HepG2 (cell line): ENCODE measurements around the gene HNRNPA0. TPM values are rescaled to one million over a fixed set of nuclear protein-coding genes. Genes with fewer than 3 reads are reported as not detected.
A peak's percentile ranks its signal among the peaks of the same experiment; 100 is the strongest.

Source experiments
- CENPX ChIP-seq: sonication (generic); formaldehyde crosslinking; IDR thresholded peaks from 2 replicates; pipeline ENCODE4 v1.9.0; 2021; ENCODE audit warnings: mild to moderate bottlenecking, missing genetic modification reagents, moderate library complexity
- CREBL2 ChIP-seq: sonication (generic); formaldehyde crosslinking; IDR thresholded peaks from 2 replicates; pipeline ENCODE4 v1.8.1; 2023; ENCODE audit warnings: missing genetic modification reagents, mild to moderate bottlenecking, borderline replicate concordance
- CTCF ChIP-seq: sonication (generic); formaldehyde crosslinking; IDR thresholded peaks from 2 replicates; pipeline ENCODE4 v1.5.0; 2020; ENCODE audit warnings: mild to moderate bottlenecking, missing genetic modification reagents, moderate library complexity
- MIER2 ChIP-seq: IDR thresholded peaks from 2 replicates; pipeline ENCODE4 v1.6.1; 2016; ENCODE audit warnings: missing biosample characterization, missing genetic modification reagents
- MNT ChIP-seq: fragments of 450-650 bp; IDR thresholded peaks from 2 replicates; pipeline ENCODE4 v1.6.1; 2016
- PITX1 ChIP-seq: sonication (generic); formaldehyde crosslinking; IDR thresholded peaks from 2 replicates; pipeline ENCODE4 v1.5.1; 2020; ENCODE audit warnings: mild to moderate bottlenecking, missing genetic modification reagents
- PRPF4 ChIP-seq: fragments of 200-400 bp; formaldehyde crosslinking; IDR thresholded peaks from 2 replicates; pipeline ENCODE4 v1.6.1; 2016; ENCODE audit warnings: low read length, low read depth; ENCODE audit not compliant: poor library complexity, severe bottlenecking
- SNAI1 ChIP-seq: sonication (generic); formaldehyde crosslinking; IDR thresholded peaks from 2 replicates; pipeline ENCODE4 v1.5.0; 2020; ENCODE audit warnings: mild to moderate bottlenecking, missing genetic modification reagents, borderline replicate concordance
- SP2 ChIP-seq: sonication (generic); formaldehyde crosslinking; IDR thresholded peaks from 2 replicates; pipeline ENCODE4 v1.5.1; 2020; ENCODE audit warnings: mild to moderate bottlenecking, missing genetic modification reagents
- SRY ChIP-seq: sonication (generic); formaldehyde crosslinking; IDR thresholded peaks from 2 replicates; pipeline ENCODE4 v1.8.0; 2022; ENCODE audit warnings: mild to moderate bottlenecking, missing genetic modification reagents
- TBL1XR1 ChIP-seq: fragments of 150-350 bp; IDR thresholded peaks from 2 replicates; pipeline ENCODE4 v1.6.1; 2014; ENCODE audit warnings: borderline replicate concordance, low read length; ENCODE audit not compliant: partially characterized antibody
- TCF7 ChIP-seq: sonication (generic); IDR thresholded peaks from 2 replicates; pipeline ENCODE4 v1.6.1; 2016; ENCODE audit warnings: antibody characterized with exemption, low read depth
- ZEB1 ChIP-seq: IDR thresholded peaks from 2 replicates; pipeline ENCODE4 v1.6.1; 2012; ENCODE audit warnings: mild to moderate bottlenecking, low read depth, inconsistent platforms; ENCODE audit not compliant: insufficient replicate concordance
- ZFP36L2 ChIP-seq: sonication (generic); formaldehyde crosslinking; IDR thresholded peaks from 2 replicates; pipeline ENCODE4 v1.4.0; 2020; ENCODE audit warnings: missing genetic modification reagents
- ZFP62 ChIP-seq: sonication (generic); formaldehyde crosslinking; IDR thresholded peaks from 2 replicates; pipeline ENCODE4 v1.4.0; 2020; ENCODE audit warnings: missing genetic modification reagents
- ZNF180 ChIP-seq: sonication (generic); formaldehyde crosslinking; IDR thresholded peaks from 2 replicates; pipeline ENCODE4 v1.4.0; 2020; ENCODE audit warnings: low read depth, missing genetic modification reagents, borderline replicate concordance
- ZNF224 ChIP-seq: sonication (generic); formaldehyde crosslinking; IDR thresholded peaks from 2 replicates; pipeline ENCODE4 v1.5.0; 2020; ENCODE audit warnings: mild to moderate bottlenecking, missing genetic modification reagents
- ZNF24 ChIP-seq: fragments of 450-650 bp; IDR thresholded peaks from 2 replicates; pipeline ENCODE4 v1.6.1; 2017; ENCODE audit warnings: antibody characterized with exemption, mild to moderate bottlenecking
- ZNF317 ChIP-seq: sonication (generic); formaldehyde crosslinking; IDR thresholded peaks from 2 replicates; pipeline ENCODE4 v1.5.0; 2020; ENCODE audit warnings: mild to moderate bottlenecking, missing genetic modification reagents
- ZNF574 ChIP-seq: sonication (generic); formaldehyde crosslinking; IDR thresholded peaks from 2 replicates; pipeline ENCODE4 v1.4.0; 2020; ENCODE audit warnings: missing genetic modification reagents
- ZNF597 ChIP-seq: sonication (generic); formaldehyde crosslinking; IDR thresholded peaks from 2 replicates; pipeline ENCODE4 v1.5.0; 2020; ENCODE audit warnings: missing genetic modification reagents
- ZNF616 ChIP-seq: sonication (generic); formaldehyde crosslinking; IDR thresholded peaks from 2 replicates; pipeline ENCODE4 v1.5.0; 2020; ENCODE audit warnings: low read depth, mild to moderate bottlenecking, missing genetic modification reagents
- polyA plus RNA-seq, 8 experiments: library from polyadenylated mRNA; depleted of rRNA in 3 of 8; stranded (reverse) in 7 of 8; unstranded in 1 of 8; fragments of >200 nt; fragmentation: Illumina TruSeq in 4 of 8; extraction: Trizol in 4 of 8; gene quantifications; 2 replicates each; pipeline versions ENCODE4 v1.2.1 to v1.2.3, GENCODE V29; 2011 to 2016; ENCODE audit warnings: low read depth in 4 of 8, missing spikeins in 1 of 8, mixed read lengths in 1 of 8; ENCODE audit not compliant: insufficient read depth in 1 of 8
- total RNA-seq, 5 experiments: library from RNA; depleted of rRNA; stranded (reverse); fragments of >200 nt; fragmentation: Illumina TruSeq; extraction: Trizol; gene quantifications; 2 replicates each; pipeline ENCODE4 v1.2.3, GENCODE V29; 2016; ENCODE audit warnings: low read depth in 1 of 5

HNRNPA0 gene
- total and polyA plus RNA-seq, 2 of the 13 experiments (the other 11 are each of a cell fraction or from before 2014, with no cell fraction given): 9.0 to 12.9 TPM

- TF ChIP-seq CTCF (no peak), ZNF224 (CRISPR knock-in tag) (no peak), SP2 (CRISPR knock-in tag) (no peak), SRY (0 out of 2 replicates have a peak, but pooled peaks have one; percentile 12), ZEB1 (no peak), MNT (no peak), MIER2 (no peak), CENPX (CRISPR knock-in tag) (no peak), TCF7 (no peak), ZFP36L2 (CRISPR knock-in tag) (no peak), ZNF597 (CRISPR knock-in tag) (no peak), PITX1 (CRISPR knock-in tag) (no peak), CREBL2 (CRISPR knock-in tag) (no peak), ZFP62 (CRISPR knock-in tag) (no peak), ZNF616 (CRISPR knock-in tag) (0 out of 2 replicates have a peak, but pooled peaks have one; percentile 45), ZNF317 (CRISPR knock-in tag) (no peak), ZNF574 (CRISPR knock-in tag) (no peak), SNAI1 (CRISPR knock-in tag) (no peak), ZNF24 (no peak), TBL1XR1 (no peak), PRPF4 (no peak), ZNF180 (CRISPR knock-in tag) (no peak)
These were observed 1.1 kb downstream of the HNRNPA0 start (continued) for GRCh38 chr5:137752905-137753690.
